Measurements from ENCODE around the gene ACOD1.
A peak's percentile ranks its signal among the peaks of the same experiment; 100 is the strongest.

DNA sequence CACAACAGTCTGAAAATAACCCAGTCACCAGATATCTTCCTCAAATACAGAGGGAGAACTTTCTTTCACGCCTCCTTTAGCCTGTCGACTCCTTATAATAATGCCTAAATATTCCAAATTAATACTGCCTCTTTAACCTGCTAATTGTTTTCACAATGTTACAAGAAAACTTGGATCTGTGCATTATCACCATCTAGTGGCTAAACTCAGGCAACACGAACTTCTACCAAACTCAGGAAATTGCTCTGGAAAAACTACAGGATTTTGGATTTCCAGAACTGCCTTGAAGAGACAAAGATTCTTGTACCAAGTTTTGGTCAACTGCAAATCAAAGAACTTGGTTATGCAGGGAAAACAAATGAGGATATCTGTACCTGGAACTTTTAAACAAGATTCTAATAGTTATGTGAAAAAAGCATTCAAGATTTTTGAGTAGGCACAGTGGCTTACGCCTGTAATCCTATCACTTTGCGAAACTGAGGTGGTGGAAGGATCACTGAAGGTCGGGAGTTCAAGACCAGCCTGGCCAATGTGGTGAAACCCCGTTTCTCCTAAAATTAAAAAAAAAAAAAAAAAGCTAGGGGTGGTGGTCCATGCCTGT is 54.4 kb downstream of the ACOD1 start:
- TF ChIP-seq, protein P1, sequence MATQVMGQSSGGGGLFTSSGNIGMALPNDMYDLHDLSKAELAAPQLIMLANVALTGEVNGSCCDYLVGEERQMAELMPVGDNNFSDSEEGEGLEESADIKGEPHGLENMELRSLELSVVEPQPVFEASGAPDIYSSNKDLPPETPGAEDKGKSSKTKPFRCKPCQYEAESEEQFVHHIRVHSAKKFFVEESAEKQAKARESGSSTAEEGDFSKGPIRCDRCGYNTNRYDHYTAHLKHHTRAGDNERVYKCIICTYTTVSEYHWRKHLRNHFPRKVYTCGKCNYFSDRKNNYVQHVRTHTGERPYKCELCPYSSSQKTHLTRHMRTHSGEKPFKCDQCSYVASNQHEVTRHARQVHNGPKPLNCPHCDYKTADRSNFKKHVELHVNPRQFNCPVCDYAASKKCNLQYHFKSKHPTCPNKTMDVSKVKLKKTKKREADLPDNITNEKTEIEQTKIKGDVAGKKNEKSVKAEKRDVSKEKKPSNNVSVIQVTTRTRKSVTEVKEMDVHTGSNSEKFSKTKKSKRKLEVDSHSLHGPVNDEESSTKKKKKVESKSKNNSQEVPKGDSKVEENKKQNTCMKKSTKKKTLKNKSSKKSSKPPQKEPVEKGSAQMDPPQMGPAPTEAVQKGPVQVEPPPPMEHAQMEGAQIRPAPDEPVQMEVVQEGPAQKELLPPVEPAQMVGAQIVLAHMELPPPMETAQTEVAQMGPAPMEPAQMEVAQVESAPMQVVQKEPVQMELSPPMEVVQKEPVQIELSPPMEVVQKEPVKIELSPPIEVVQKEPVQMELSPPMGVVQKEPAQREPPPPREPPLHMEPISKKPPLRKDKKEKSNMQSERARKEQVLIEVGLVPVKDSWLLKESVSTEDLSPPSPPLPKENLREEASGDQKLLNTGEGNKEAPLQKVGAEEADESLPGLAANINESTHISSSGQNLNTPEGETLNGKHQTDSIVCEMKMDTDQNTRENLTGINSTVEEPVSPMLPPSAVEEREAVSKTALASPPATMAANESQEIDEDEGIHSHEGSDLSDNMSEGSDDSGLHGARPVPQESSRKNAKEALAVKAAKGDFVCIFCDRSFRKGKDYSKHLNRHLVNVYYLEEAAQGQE (IDR thresholded peaks at IDR 0.05): no peak
- TF ChIP-seq, protein P2, sequence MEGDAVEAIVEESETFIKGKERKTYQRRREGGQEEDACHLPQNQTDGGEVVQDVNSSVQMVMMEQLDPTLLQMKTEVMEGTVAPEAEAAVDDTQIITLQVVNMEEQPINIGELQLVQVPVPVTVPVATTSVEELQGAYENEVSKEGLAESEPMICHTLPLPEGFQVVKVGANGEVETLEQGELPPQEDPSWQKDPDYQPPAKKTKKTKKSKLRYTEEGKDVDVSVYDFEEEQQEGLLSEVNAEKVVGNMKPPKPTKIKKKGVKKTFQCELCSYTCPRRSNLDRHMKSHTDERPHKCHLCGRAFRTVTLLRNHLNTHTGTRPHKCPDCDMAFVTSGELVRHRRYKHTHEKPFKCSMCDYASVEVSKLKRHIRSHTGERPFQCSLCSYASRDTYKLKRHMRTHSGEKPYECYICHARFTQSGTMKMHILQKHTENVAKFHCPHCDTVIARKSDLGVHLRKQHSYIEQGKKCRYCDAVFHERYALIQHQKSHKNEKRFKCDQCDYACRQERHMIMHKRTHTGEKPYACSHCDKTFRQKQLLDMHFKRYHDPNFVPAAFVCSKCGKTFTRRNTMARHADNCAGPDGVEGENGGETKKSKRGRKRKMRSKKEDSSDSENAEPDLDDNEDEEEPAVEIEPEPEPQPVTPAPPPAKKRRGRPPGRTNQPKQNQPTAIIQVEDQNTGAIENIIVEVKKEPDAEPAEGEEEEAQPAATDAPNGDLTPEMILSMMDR (IDR thresholded peaks at IDR 0.05; ENCODE audit: low read depth, low read length, missing input control): peak; percentile 56
- TF ChIP-seq TAF1 (conservative IDR thresholded peaks at IDR 0.05): no peak

All from liver (tissue), 3 donors.